Measurements from ENCODE around the gene DTL.

DNA sequence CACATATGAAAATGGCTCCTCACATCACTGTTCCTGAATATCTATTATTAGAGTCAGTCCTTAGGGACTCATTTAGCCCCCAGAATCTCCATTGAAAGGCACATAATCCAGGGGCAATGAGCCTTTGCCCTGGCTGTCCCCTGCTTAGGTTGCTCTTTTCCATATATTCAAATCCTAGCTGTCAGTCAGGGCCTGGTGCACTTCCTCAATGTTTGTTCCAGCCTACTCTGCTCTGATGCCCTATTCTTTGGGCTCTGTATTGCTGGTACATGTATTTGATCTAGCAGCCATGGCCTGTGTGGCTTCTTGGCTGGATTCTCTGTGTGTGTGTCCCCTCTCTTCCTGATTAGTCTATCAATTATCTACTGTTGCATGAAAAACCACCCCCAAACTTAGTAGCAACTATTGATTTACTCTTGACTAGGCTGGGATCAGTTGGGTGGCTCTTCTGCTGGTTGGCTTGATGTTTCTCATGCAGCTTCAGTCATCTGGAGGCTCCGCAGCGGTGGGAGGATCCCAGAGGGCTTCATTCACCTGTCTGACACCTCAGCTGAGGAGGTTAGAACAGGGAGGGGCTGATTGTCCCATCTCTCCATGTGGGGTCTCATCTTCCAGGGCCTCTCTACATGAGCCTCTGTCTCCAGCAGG lies 107.5 kb downstream of the DTL start:
- no peak for TF ChIP-seq CTCF (conservative IDR thresholded peaks at IDR 0.05; ENCODE audit: low read length)
- no peak for TF ChIP-seq EZH2phosphoT487 (IDR thresholded peaks at IDR 0.05; ENCODE audit: borderline replicate concordance, low read depth, low read length)

Data from OCI-LY7 (cell line).